HepG2 (cell line): ENCODE data around the gene GLOD4. TPM values are rescaled to one million over a fixed set of nuclear protein-coding genes. Genes with fewer than 3 reads are reported as not detected.

Experiments
- AGO1 ChIP-seq: fragments of 200-400 bp; formaldehyde crosslinking; IDR thresholded peaks from 2 replicates; pipeline ENCODE4 v1.6.1; 2017; ENCODE audit warnings: mild to moderate bottlenecking, low read depth, low read length, moderate library complexity; ENCODE audit not compliant: poor library complexity, severe bottlenecking
- CREM ChIP-seq, 2 experiments: sonication (generic) in 1 of 2; formaldehyde crosslinking in 1 of 2; IDR thresholded peaks; 2 replicates each; pipeline versions ENCODE4 v1.4.0 to v1.6.1; 2016 to 2020; ENCODE audit warnings: antibody characterized with exemption in 1 of 2, mild to moderate bottlenecking in 1 of 2, missing genetic modification reagents in 1 of 2
- FOXP4 ChIP-seq: sonication (generic); formaldehyde crosslinking; IDR thresholded peaks from 2 replicates; pipeline ENCODE4 v1.4.0; 2020; ENCODE audit warnings: missing genetic modification reagents
- HIC2 ChIP-seq: sonication (generic); formaldehyde crosslinking; IDR thresholded peaks from 2 replicates; pipeline ENCODE4 v1.9.0; 2022; ENCODE audit warnings: low read depth, missing genetic modification reagents
- NR0B2 ChIP-seq: sonication (generic); formaldehyde crosslinking; IDR thresholded peaks from 2 replicates; pipeline ENCODE4 v1.4.0; 2020; ENCODE audit warnings: mild to moderate bottlenecking, missing genetic modification reagents
- NRL ChIP-seq: sonication (generic); formaldehyde crosslinking; IDR thresholded peaks from 2 replicates; pipeline ENCODE4 v1.5.0; 2020; ENCODE audit warnings: missing genetic modification reagents, mild to moderate bottlenecking, moderate library complexity, borderline replicate concordance
- RELA ChIP-seq: sonication (generic); formaldehyde crosslinking; IDR thresholded peaks from 2 replicates; pipeline ENCODE4 v1.4.0; 2020; ENCODE audit warnings: missing genetic modification reagents
- SRSF1 ChIP-seq: fragments of 200-400 bp; formaldehyde crosslinking; optimal IDR thresholded peaks from 2 replicates; pipeline ENCODE3; 2017; ENCODE audit warnings: mild to moderate bottlenecking, low read depth, low read length, moderate library complexity
- SRY ChIP-seq: sonication (generic); formaldehyde crosslinking; IDR thresholded peaks from 2 replicates; pipeline ENCODE4 v1.8.0; 2022; ENCODE audit warnings: mild to moderate bottlenecking, missing genetic modification reagents
- TFE3 ChIP-seq: IDR thresholded peaks from 2 replicates; pipeline ENCODE4 v1.6.1; 2016
- UBTF ChIP-seq: sonication (generic); formaldehyde crosslinking; IDR thresholded peaks from 2 replicates; pipeline ENCODE4 v1.4.0; 2020; ENCODE audit warnings: mild to moderate bottlenecking, missing genetic modification reagents
- YEATS4 ChIP-seq: sonication (generic); formaldehyde crosslinking; IDR thresholded peaks from 2 replicates; pipeline ENCODE4 v1.4.0; 2020; ENCODE audit warnings: missing genetic modification reagents, borderline replicate concordance
- ZBTB20 ChIP-seq: sonication (generic); formaldehyde crosslinking; IDR thresholded peaks from 2 replicates; pipeline ENCODE4 v1.8.1; 2023; ENCODE audit warnings: missing genetic modification reagents, low read depth, mild to moderate bottlenecking, borderline replicate concordance
- ZEB1 ChIP-seq: IDR thresholded peaks from 2 replicates; pipeline ENCODE4 v1.6.1; 2012; ENCODE audit warnings: mild to moderate bottlenecking, low read depth, inconsistent platforms; ENCODE audit not compliant: insufficient replicate concordance
- ZNF589 ChIP-seq: sonication (generic); formaldehyde crosslinking; conservative IDR thresholded peaks from 2 replicates; pipeline ENCODE4 v1.8.0; 2022; ENCODE audit warnings: mild to moderate bottlenecking, moderate library complexity, missing genetic modification reagents
- ZNF704 ChIP-seq: sonication (generic); formaldehyde crosslinking; IDR thresholded peaks from 2 replicates; pipeline ENCODE4 v1.8.1; 2023; ENCODE audit warnings: mild to moderate bottlenecking, inconsistent platforms, moderate library complexity, missing genetic modification reagents, borderline replicate concordance
- ZNF883 ChIP-seq: sonication (generic); formaldehyde crosslinking; IDR thresholded peaks from 2 replicates; pipeline ENCODE4 v1.5.1; 2020; ENCODE audit warnings: mild to moderate bottlenecking, missing genetic modification reagents; ENCODE audit errors: not compliant biosample characterization
- ZSCAN12 ChIP-seq: sonication (generic); formaldehyde crosslinking; IDR thresholded peaks from 2 replicates; pipeline ENCODE4 v1.9.0; 2021; ENCODE audit warnings: mild to moderate bottlenecking, missing genetic modification reagents
- polyA plus RNA-seq, 8 experiments: library from polyadenylated mRNA; depleted of rRNA in 3 of 8; stranded (reverse) in 7 of 8; unstranded in 1 of 8; fragments of >200 nt; fragmentation: Illumina TruSeq in 4 of 8; extraction: Trizol in 4 of 8; gene quantifications; 2 replicates each; pipeline versions ENCODE4 v1.2.1 to v1.2.3, GENCODE V29; 2011 to 2016; ENCODE audit warnings: low read depth in 4 of 8, missing spikeins in 1 of 8, mixed read lengths in 1 of 8; ENCODE audit not compliant: insufficient read depth in 1 of 8
- total RNA-seq, 5 experiments: library from RNA; depleted of rRNA; stranded (reverse); fragments of >200 nt; fragmentation: Illumina TruSeq; extraction: Trizol; gene quantifications; 2 replicates each; pipeline ENCODE4 v1.2.3, GENCODE V29; 2016; ENCODE audit warnings: low read depth in 1 of 5

Gene GLOD4
- total and polyA plus RNA-seq, 2 of the 13 experiments (the other 11 are each of a cell fraction or from before 2014, with no cell fraction given), result 53.7 to 87.8 TPM

GRCh38 chr17:732902-733720, 49.0 kb downstream of the GLOD4 start (continued):
- TF ChIP-seq SRY (CRISPR knock-in tag), result no peak
- no peak for TF ChIP-seq HIC2 (CRISPR knock-in tag)
- no peak for TF ChIP-seq AGO1
- TF ChIP-seq ZSCAN12, result no peak
- no peak for TF ChIP-seq ZBTB20 (CRISPR knock-in tag)
- TF ChIP-seq RELA (CRISPR knock-in tag), result no peak
- peak; percentile 43 for TF ChIP-seq ZNF883 (CRISPR knock-in tag)
- peak; percentile 75; the same call in 1 of the 2 replicates for TF ChIP-seq ZNF589 (CRISPR knock-in tag)
- TF ChIP-seq NRL (CRISPR knock-in tag), result no peak
- no peak for TF ChIP-seq TFE3 (CRISPR knock-in tag)
- 0 out of 2 replicates have a peak, but pooled peaks have one; percentile 50 for TF ChIP-seq YEATS4 (CRISPR knock-in tag)
- TF ChIP-seq NR0B2 (CRISPR knock-in tag), result no peak
- no peak for TF ChIP-seq ZNF704
- no peak for TF ChIP-seq ZEB1
- TF ChIP-seq SRSF1, result peak; percentile 7
- TF ChIP-seq FOXP4 (CRISPR knock-in tag), result no peak
- TF ChIP-seq UBTF (CRISPR knock-in tag), result peak; percentile 62
- no peak for TF ChIP-seq CREM (IDR thresholded peaks at IDR 0.05)
- TF ChIP-seq CREM (CRISPR knock-in tag; IDR thresholded peaks at IDR 0.05), result no peak
